ENCODE measurements around the gene NAA60.

- TF ChIP-seq CTCF (IDR thresholded peaks at IDR 0.05) (no peak), ZFX (IDR thresholded peaks at IDR 0.05; ENCODE audit: borderline replicate concordance) (no peak)
Observed at GRCh38 chr16:3474136-3474779, 30.8 kb downstream of the NAA60 start.

All from 22Rv1 (cell line).